ENCODE measurements around the gene PRAMEF1. TPM values are rescaled to one million over a fixed set of nuclear protein-coding genes. Genes with fewer than 3 reads are reported as not detected.
A peak's percentile ranks its signal among the peaks of the same experiment; 100 is the strongest.

The PRAMEF1 gene
- total RNA-seq, 1 experiment from 2014 or later: not detected

DNA sequence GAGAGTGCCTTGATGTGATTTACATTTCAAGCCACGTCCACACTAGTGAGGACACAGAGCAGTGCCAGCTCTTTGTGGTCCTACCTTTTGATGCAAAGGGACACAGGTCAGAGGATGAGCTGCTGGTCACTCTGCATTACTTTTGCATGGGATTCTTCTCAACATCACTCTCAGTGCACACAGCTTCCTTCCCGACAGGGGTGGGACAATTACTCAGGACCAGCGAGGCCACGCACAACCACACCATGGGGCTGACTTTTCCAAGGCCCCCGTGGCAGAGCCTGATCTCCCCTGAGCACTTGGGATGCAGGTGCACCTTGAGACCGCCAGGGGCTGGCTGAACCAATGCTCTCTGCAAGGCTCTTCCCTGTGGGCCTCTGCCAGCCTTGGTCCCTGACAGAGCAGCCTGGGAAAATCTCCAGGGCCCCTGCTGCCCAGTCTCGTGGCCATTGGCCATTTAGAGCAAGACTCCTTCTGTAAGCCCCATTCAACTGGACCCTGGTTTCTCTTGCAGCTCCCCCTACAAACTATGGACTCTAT lies 30.9 kb upstream of the PRAMEF1 start:
- no TSS peak for BruUV-seq (replicated peaks)
- no peak for DNase-seq
- H3K27me3 ChIP-seq (ENCODE audit: low read length): peaks cover 60% of the 10 kb centered on the region

DNA sequence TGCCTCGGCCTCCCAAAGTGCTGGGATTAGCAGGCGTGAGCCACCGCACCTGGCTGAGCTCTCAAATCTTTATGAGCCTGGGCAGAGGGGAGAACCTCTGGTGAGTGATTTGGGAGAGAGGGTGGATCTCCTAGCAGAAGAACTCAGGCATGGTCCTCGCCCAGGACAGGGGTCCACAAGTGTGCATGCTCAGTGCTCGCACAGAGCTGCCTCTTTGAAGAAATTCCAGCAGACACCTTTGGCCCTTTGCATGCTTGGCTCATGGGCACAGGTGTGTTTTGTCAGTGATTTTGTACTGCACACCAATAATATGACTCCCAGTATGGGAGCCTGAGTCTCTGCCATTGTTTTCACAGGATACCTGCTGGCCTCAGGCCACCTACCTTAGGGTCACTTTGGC lies 29.4 kb upstream of the PRAMEF1 start:
- ATAC-seq: no peak
- CTCF ChIA-PET: no interaction called here
- Histone ChIP-seq H3K79me2 (ENCODE audit: low read length) (no peaks in the 10 kb centered on the region), H3K9ac (ENCODE audit: low read length) (no peak overlapping the region), H3K4me2 (ENCODE audit: low read length) (no peak overlapping the region), H3K27me3 (ENCODE audit: low read length) (peaks cover 55% of the 10 kb centered on the region), H3K4me1 (ENCODE audit: insufficient read depth, low read length) (no peaks in the 10 kb centered on the region), H3K9me3 (ENCODE audit: low read length) (no peaks in the 10 kb centered on the region), H3F3A (ENCODE audit: low read length, unreplicated experiment) (no peaks in the 10 kb centered on the region), H3K9me2 (replicated peaks; ENCODE audit: low read length) (no peaks in the 10 kb centered on the region), H2AFZ (ENCODE audit: low read length) (no peak overlapping the region), H3K4me3 (ENCODE audit: low read length) (no peak overlapping the region), H3K27ac (ENCODE audit: low read length) (no peak overlapping the region), H3K36me3 (ENCODE audit: low read depth, low read length) (no peaks in the 10 kb centered on the region), H4K20me1 (ENCODE audit: low read length) (no peaks in the 10 kb centered on the region)
- no peak for DNase-seq
- no TSS peak for BruUV-seq (replicated peaks)
- TF ChIP-seq EZH2 (IDR thresholded peaks at IDR 0.05; ENCODE audit: low read length, unreplicated experiment) (no peak), EZH2phosphoT487 (IDR thresholded peaks at IDR 0.05; ENCODE audit: borderline replicate concordance, low read length) (no peak)
- TF ChIP-seq, protein P1, sequence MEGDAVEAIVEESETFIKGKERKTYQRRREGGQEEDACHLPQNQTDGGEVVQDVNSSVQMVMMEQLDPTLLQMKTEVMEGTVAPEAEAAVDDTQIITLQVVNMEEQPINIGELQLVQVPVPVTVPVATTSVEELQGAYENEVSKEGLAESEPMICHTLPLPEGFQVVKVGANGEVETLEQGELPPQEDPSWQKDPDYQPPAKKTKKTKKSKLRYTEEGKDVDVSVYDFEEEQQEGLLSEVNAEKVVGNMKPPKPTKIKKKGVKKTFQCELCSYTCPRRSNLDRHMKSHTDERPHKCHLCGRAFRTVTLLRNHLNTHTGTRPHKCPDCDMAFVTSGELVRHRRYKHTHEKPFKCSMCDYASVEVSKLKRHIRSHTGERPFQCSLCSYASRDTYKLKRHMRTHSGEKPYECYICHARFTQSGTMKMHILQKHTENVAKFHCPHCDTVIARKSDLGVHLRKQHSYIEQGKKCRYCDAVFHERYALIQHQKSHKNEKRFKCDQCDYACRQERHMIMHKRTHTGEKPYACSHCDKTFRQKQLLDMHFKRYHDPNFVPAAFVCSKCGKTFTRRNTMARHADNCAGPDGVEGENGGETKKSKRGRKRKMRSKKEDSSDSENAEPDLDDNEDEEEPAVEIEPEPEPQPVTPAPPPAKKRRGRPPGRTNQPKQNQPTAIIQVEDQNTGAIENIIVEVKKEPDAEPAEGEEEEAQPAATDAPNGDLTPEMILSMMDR (conservative IDR thresholded peaks at IDR 0.05; ENCODE audit: low read depth, low read length): no peak
- intact Hi-C loops (cut with micrococcal nuclease): no loop called here
- POLR2A ChIA-PET (ENCODE audit: unreplicated experiment): no interaction called here

More for the DNA sequence above, 30.9 kb upstream of the PRAMEF1 start:
- Histone ChIP-seq H4K20me1 (ENCODE audit: low read length) (no peaks in the 10 kb centered on the region), H3K9me3 (ENCODE audit: low read length) (no peaks in the 10 kb centered on the region), H3K4me3 (ENCODE audit: low read length) (no peak overlapping the region), H3K79me2 (ENCODE audit: low read length) (no peaks in the 10 kb centered on the region), H3K9ac (ENCODE audit: low read length) (no peak overlapping the region), H2AFZ (ENCODE audit: low read length) (no peak overlapping the region), H3F3A (ENCODE audit: low read length, unreplicated experiment) (no peaks in the 10 kb centered on the region), H3K4me1 (ENCODE audit: insufficient read depth, low read length) (no peaks in the 10 kb centered on the region), H3K4me2 (ENCODE audit: low read length) (no peak overlapping the region), H3K27ac (ENCODE audit: low read length) (no peak overlapping the region), H3K9me2 (replicated peaks; ENCODE audit: low read length) (no peaks in the 10 kb centered on the region), H3K36me3 (ENCODE audit: low read depth, low read length) (no peaks in the 10 kb centered on the region)
- intact Hi-C loops (cut with micrococcal nuclease): no loop called here
- CTCF ChIA-PET: no interaction called here
- POLR2A ChIA-PET (ENCODE audit: unreplicated experiment): no interaction called here
- no peak for ATAC-seq
- no peak for TF ChIP-seq EZH2phosphoT487 (IDR thresholded peaks at IDR 0.05; ENCODE audit: borderline replicate concordance, low read length)
- no peak for TF ChIP-seq EZH2 (IDR thresholded peaks at IDR 0.05; ENCODE audit: low read length, unreplicated experiment)
- TF ChIP-seq, protein P1 (conservative IDR thresholded peaks at IDR 0.05; ENCODE audit: low read depth, low read length): peak; percentile 38

DNA sequence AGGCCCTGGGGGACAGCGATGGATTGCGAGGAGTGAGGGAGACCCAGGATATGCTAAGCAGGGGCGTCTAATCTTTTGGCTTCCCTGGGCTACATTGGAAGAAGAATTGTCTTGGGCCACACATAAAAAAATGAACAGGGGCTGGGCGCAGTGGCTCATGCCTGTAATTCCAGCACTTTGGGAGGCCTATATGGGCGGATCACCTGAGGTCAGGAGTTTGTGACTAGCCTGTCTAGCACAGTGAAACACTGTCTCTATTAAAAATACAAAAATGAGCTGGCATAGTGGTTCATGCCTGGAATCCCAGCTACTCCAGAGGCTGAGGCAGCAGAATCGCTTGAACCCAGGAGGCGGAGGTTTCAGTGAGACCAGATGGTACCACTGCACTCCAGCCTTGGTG lies 28.4 kb upstream of the PRAMEF1 start:
- Histone ChIP-seq H3K4me3 (ENCODE audit: low read length) (no peak overlapping the region), H3K9me3 (ENCODE audit: low read length) (no peaks in the 10 kb centered on the region), H4K20me1 (ENCODE audit: low read length) (no peaks in the 10 kb centered on the region), H3K4me1 (ENCODE audit: insufficient read depth, low read length) (no peaks in the 10 kb centered on the region), H3K4me2 (ENCODE audit: low read length) (no peak overlapping the region), H2AFZ (ENCODE audit: low read length) (no peak overlapping the region), H3K36me3 (ENCODE audit: low read depth, low read length) (no peaks in the 10 kb centered on the region), H3K9me2 (replicated peaks; ENCODE audit: low read length) (no peaks in the 10 kb centered on the region), H3F3A (ENCODE audit: low read length, unreplicated experiment) (no peaks in the 10 kb centered on the region), H3K27ac (ENCODE audit: low read length) (no peak overlapping the region), H3K9ac (ENCODE audit: low read length) (no peak overlapping the region), H3K27me3 (ENCODE audit: low read length) (peaks cover 56% of the 10 kb centered on the region), H3K79me2 (ENCODE audit: low read length) (no peaks in the 10 kb centered on the region)
- ChIA-PET CTCF (no interaction called here), POLR2A (ENCODE audit: unreplicated experiment) (no interaction called here)
- TF ChIP-seq, protein P1 (conservative IDR thresholded peaks at IDR 0.05; ENCODE audit: low read depth, low read length): no peak
- TF ChIP-seq EZH2 (IDR thresholded peaks at IDR 0.05; ENCODE audit: low read length, unreplicated experiment): no peak
- no peak for TF ChIP-seq EZH2phosphoT487 (IDR thresholded peaks at IDR 0.05; ENCODE audit: borderline replicate concordance, low read length)
- no TSS peak for BruUV-seq (replicated peaks)
- ATAC-seq (no peak), DNase-seq (no peak)
- intact Hi-C loops (cut with micrococcal nuclease): no loop called here
